ENCODE data around the gene GAS2L3.

DNA sequence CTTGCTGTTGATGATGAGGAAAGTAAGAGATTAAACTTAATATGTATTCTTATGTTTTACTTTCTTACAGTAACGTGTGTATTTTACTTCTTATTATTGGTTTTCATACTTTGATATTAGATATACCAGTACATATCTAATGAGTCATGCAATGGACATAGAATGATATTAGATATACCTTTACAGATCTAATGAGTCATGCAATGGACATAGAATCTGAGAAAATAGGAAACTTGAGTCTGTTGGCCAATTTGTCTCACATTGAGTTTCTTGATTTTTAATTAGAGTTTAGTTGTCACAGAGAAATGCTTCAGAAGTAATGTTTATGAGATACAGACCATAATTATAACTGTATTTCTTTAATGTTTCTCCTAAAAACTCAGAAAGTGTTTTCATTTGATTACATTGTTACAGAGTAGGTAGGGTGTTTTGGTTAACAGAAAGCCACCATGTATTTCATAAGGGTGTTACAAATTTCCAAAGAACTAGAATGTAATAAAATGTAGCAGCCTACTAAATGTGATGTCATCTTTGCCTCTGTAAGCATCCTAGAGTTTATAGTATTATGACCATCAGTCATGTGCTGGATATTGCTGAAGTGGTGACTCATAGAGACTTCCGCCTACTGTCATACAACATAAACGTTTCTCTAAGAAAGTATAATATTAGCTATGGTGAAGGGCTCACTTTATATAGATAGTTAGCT, 3.0 kb downstream of the GAS2L3 start:
- TF ChIP-seq, protein P1, sequence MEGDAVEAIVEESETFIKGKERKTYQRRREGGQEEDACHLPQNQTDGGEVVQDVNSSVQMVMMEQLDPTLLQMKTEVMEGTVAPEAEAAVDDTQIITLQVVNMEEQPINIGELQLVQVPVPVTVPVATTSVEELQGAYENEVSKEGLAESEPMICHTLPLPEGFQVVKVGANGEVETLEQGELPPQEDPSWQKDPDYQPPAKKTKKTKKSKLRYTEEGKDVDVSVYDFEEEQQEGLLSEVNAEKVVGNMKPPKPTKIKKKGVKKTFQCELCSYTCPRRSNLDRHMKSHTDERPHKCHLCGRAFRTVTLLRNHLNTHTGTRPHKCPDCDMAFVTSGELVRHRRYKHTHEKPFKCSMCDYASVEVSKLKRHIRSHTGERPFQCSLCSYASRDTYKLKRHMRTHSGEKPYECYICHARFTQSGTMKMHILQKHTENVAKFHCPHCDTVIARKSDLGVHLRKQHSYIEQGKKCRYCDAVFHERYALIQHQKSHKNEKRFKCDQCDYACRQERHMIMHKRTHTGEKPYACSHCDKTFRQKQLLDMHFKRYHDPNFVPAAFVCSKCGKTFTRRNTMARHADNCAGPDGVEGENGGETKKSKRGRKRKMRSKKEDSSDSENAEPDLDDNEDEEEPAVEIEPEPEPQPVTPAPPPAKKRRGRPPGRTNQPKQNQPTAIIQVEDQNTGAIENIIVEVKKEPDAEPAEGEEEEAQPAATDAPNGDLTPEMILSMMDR (IDR thresholded peaks at IDR 0.05), result no peak
- TF ChIP-seq POLR2AphosphoS5 (IDR thresholded peaks at IDR 0.05; ENCODE audit: low read depth, low read length) (no peak), REST (IDR thresholded peaks at IDR 0.05; ENCODE audit: insufficient read depth in 1 of 2, low read depth in 2 of 2, low read length in 1 of 2) (no peak)

All from Panc1 (cell line).